NCI-H774 (cell line): ENCODE results near the gene CUL2.
"Not testable (repeated sequence)": the region's sequence is repeated elsewhere in the genome, so short reads cannot be mapped to it uniquely, and the experiment has no call there.

Experiments
- DNase-seq: peaks from one replicate; lab custom pipeline; 2025; lab: John Stamatoyannopoulos, UW

Gene CUL2

GRCh38 chr10:34978080-34978479, 112.1 kb downstream of the CUL2 start:
- no peak for DNase-seq

- DNase-seq, result not testable (repeated sequence)
Measured at GRCh38 chr10:34976380-34976910, 113.7 kb downstream of the CUL2 start.

GRCh38 chr10:34974364-34975065, 115.6 kb downstream of the CUL2 start:
- not testable (repeated sequence) for DNase-seq

- DNase-seq, result not testable (repeated sequence)
Measured at GRCh38 chr10:34973757-34974156, 116.4 kb downstream of the CUL2 start.

GRCh38 chr10:34973121-34973520, 117.0 kb downstream of the CUL2 start:
- not testable (repeated sequence) for DNase-seq

- DNase-seq, result not testable (repeated sequence)
Measured at GRCh38 chr10:34972591-34972990, 117.5 kb downstream of the CUL2 start.

- DNase-seq, result not testable (repeated sequence)
Measured at GRCh38 chr10:34971606-34972334, 118.4 kb downstream of the CUL2 start.

GRCh38 chr10:34969171-34969570, 121.0 kb downstream of the CUL2 start:
- DNase-seq, result no peak

- DNase-seq, result no peak
Measured at GRCh38 chr10:34967335-34967880, 122.7 kb downstream of the CUL2 start.

- DNase-seq, result no peak
Measured at GRCh38 chr10:34966451-34966850, 123.7 kb downstream of the CUL2 start.

GRCh38 chr10:34966040-34966439, 124.1 kb downstream of the CUL2 start:
- no peak for DNase-seq

GRCh38 chr10:34964166-34964800, 125.9 kb downstream of the CUL2 start:
- no peak for DNase-seq

GRCh38 chr10:34962866-34963265, 127.3 kb downstream of the CUL2 start:
- DNase-seq, result no peak

- no peak for DNase-seq
Measured at GRCh38 chr10:34960983-34961382, 129.2 kb downstream of the CUL2 start.

- no peak for DNase-seq
Measured at GRCh38 chr10:34959786-34960185, 130.4 kb downstream of the CUL2 start.

GRCh38 chr10:34959321-34959720, 130.8 kb downstream of the CUL2 start:
- no peak for DNase-seq
